ENCODE results near the gene SIGLEC14. TPM values are rescaled to one million over a fixed set of nuclear protein-coding genes. Genes with fewer than 3 reads are reported as not detected.
"Not testable (repeated sequence)": the region's sequence is repeated elsewhere in the genome, so short reads cannot be mapped to it uniquely, and the experiment has no call there.

SIGLEC14 gene
- total RNA-seq, 1 experiment from 2014 or later = not detected

- no peak for DNase-seq (ENCODE audit: low read depth, low spot score)
- in situ Hi-C loops (cut with HindIII; ENCODE audit: low pct_unique_long_range_greater_than_20kb, low sequenced_read_pairs) = no loop called here
Observed at GRCh38 chr19:51681286-51681941, 34.8 kb upstream of the SIGLEC14 start.

GRCh38 chr19:51680474-51680873 lies 33.8 kb upstream of the SIGLEC14 start:
- in situ Hi-C loops (cut with HindIII; ENCODE audit: low pct_unique_long_range_greater_than_20kb, low sequenced_read_pairs) = no loop called here
- no peak for DNase-seq (ENCODE audit: low read depth, low spot score)

DNA sequence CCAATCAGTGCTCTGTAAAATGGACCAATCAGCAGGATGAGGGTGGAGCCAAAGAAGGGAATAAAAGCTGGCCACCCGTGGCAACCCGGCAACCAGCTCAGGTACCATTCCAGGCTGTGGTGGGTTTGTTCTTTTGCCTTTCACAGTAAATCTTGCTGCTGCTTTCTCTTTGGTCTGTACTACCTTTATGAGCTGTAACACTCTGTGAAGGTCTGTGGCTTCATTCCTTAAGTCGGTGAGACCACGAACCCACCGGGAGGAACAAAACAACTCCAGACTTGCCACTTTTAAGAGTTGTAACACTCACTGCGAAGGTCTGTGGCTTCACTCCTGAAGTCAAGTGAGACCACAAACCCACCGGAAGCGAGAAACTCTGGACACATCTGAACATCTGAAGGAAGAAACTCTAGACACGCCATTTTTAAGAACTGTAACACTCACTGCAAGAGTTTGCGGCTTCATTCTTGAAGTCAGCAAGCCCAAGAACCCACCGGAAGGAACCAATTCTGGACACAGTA lies 30.0 kb upstream of the SIGLEC14 start:
- in situ Hi-C loops (cut with HindIII; ENCODE audit: low pct_unique_long_range_greater_than_20kb, low sequenced_read_pairs) = no loop called here
- DNase-seq (ENCODE audit: low read depth, low spot score) = no peak

- peak; percentile 43 for DNase-seq (ENCODE audit: low read depth, low spot score)
- in situ Hi-C loops (cut with HindIII; ENCODE audit: low pct_unique_long_range_greater_than_20kb, low sequenced_read_pairs) = not testable (repeated sequence)
Observed at GRCh38 chr19:51675911-51676565, 29.4 kb upstream of the SIGLEC14 start.

- no peak for DNase-seq (ENCODE audit: low read depth, low spot score)
- in situ Hi-C loops (cut with HindIII; ENCODE audit: low pct_unique_long_range_greater_than_20kb, low sequenced_read_pairs) = no loop called here
Observed at GRCh38 chr19:51668216-51668615, 21.6 kb upstream of the SIGLEC14 start.

- in situ Hi-C loops (cut with HindIII; ENCODE audit: low pct_unique_long_range_greater_than_20kb, low sequenced_read_pairs) = no loop called here
- no peak for DNase-seq (ENCODE audit: low read depth, low spot score)
Observed at GRCh38 chr19:51664997-51665396, 18.4 kb upstream of the SIGLEC14 start.

GRCh38 chr19:51664131-51664530 lies 17.5 kb upstream of the SIGLEC14 start:
- DNase-seq (ENCODE audit: low read depth, low spot score) = no peak
- in situ Hi-C loops (cut with HindIII; ENCODE audit: low pct_unique_long_range_greater_than_20kb, low sequenced_read_pairs) = no loop called here

DNA sequence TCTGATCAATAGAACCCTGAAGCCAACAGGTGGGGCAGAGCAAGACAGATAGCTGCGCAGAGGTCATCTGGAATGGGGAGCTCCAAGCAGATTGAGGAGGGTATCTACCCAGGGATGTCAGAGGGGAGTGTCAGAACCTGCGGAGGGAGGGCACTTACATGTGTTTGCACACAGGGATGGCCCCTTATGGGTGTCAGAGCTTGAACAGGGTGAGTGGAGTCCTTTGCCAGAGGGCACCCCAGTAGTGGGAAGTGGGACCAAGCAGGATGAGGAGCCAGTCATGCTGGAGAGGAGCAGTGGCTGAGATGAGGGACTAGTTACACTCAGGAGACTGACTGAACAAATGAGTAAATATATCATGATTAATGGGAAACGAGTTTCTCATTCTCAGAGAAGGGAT lies 17.0 kb upstream of the SIGLEC14 start:
- in situ Hi-C loops (cut with HindIII; ENCODE audit: low pct_unique_long_range_greater_than_20kb, low sequenced_read_pairs) = no loop called here
- no peak for DNase-seq (ENCODE audit: low read depth, low spot score)

DNA sequence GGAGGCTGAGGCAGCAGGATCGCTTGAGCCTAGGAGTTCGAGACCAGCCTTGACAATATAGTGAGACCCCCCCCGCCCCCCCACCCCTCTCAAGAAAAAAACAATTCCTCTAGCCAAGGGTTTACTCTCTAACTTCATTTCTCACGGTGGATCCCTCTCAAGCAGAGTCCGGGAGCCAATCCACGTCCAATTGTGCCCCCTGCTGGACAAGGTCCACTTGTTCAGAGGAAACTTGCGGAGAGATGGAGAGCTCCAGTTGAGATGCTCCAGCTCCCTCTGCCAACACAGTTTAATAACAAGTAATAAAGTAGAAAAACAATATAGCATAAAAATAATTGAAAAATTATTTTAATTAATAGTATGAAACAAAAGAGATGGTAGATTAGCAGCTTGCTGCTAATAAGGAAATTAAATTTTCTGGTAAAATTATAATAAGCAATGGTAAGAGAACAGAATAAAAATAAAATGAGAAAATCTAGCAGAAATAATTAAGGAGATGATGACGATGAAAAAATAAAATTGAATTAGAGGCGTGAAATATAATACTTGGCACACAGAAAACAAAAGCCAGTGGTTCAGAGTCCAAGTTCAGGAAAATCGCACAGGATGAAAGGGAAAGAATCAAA lies 14.5 kb upstream of the SIGLEC14 start:
- in situ Hi-C loops (cut with HindIII; ENCODE audit: low pct_unique_long_range_greater_than_20kb, low sequenced_read_pairs) = no loop called here
- DNase-seq (ENCODE audit: low read depth, low spot score) = peak; percentile 79

GRCh38 chr19:51654783-51655182 lies 8.2 kb upstream of the SIGLEC14 start:
- DNase-seq (ENCODE audit: low read depth, low spot score) = peak; percentile 6

GRCh38 chr19:51653162-51653561 lies 6.5 kb upstream of the SIGLEC14 start:
- in situ Hi-C loops (cut with HindIII; ENCODE audit: low pct_unique_long_range_greater_than_20kb, low sequenced_read_pairs) = no loop called here
- DNase-seq (ENCODE audit: low read depth, low spot score) = no peak

More at GRCh38 chr19:51654783-51655182, 8.2 kb upstream of the SIGLEC14 start:
- in situ Hi-C loops (cut with HindIII; ENCODE audit: low pct_unique_long_range_greater_than_20kb, low sequenced_read_pairs) = no loop called here

- in situ Hi-C loops (cut with HindIII; ENCODE audit: low pct_unique_long_range_greater_than_20kb, low sequenced_read_pairs) = no loop called here
- no peak for DNase-seq (ENCODE audit: low read depth, low spot score)
Observed at GRCh38 chr19:51652266-51652665, 5.6 kb upstream of the SIGLEC14 start.

GRCh38 chr19:51651216-51651846 lies 4.7 kb upstream of the SIGLEC14 start:
- in situ Hi-C loops (cut with HindIII; ENCODE audit: low pct_unique_long_range_greater_than_20kb, low sequenced_read_pairs) = no loop called here
- DNase-seq (ENCODE audit: low read depth, low spot score) = no peak

GRCh38 chr19:51647318-51647717 lies 693 bp upstream of the SIGLEC14 start:
- in situ Hi-C loops (cut with HindIII; ENCODE audit: low pct_unique_long_range_greater_than_20kb, low sequenced_read_pairs) = no loop called here

DNA sequence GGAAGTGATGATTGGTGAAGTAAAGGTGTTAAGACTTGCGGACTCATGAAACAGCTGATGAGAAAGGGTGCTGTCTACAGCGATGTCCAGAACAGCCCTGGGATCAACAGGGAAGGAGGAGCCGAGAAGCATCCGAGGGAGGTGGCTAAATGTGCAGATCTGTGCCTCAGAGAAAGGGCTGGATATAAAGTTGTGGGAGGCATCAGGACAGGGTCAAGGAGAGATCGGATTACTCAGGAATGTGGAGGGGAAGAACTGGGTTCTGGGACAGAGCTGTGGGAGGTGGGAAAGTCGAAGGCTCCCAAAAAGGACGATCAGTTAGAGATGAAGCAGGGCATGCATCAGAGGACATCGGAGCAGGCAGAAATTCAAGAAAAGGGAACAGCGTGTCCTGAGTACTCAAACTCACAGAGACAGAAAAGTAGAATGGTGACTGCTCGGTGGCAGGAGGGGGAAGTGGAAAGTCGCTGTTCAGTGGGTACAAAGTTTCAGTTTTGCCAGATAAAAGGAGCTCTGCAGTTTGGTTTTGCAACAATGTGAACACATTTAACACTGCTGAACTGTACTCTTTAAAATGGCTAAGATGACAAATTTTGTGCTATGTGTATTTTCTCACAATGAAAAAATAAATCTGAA lies 1.9 kb downstream of the SIGLEC14 start:
- in situ Hi-C loops (cut with HindIII; ENCODE audit: low pct_unique_long_range_greater_than_20kb, low sequenced_read_pairs) = no loop called here
- DNase-seq (ENCODE audit: low read depth, low spot score) = no peak

More at GRCh38 chr19:51647318-51647717, 693 bp upstream of the SIGLEC14 start:
- DNase-seq (ENCODE audit: low read depth, low spot score) = no peak

GRCh38 chr19:51641648-51642047 lies 5.0 kb downstream of the SIGLEC14 start:
- in situ Hi-C loops (cut with HindIII; ENCODE audit: low pct_unique_long_range_greater_than_20kb, low sequenced_read_pairs) = no loop called here
- no peak for DNase-seq (ENCODE audit: low read depth, low spot score)

DNA sequence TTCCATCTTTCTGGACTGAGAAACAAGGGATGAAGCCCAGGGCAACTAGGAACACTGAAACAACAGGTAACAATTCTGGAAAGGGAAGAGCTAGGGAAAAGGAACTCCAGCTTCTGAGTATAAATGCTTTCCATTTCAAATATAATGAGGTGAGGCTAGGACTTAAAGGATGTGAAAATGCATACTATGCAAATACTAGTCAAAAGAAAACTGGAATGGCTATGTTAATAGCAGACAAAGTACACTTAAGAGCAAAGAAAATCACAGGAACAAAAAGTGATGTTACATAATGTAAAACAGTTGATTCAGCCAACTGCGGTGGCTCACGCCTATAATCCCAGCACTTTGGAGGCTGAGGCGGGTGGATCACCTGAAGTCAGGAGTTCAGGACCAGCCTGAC lies 6.2 kb downstream of the SIGLEC14 start:
- in situ Hi-C loops (cut with HindIII; ENCODE audit: low pct_unique_long_range_greater_than_20kb, low sequenced_read_pairs) = no loop called here
- no peak for DNase-seq (ENCODE audit: low read depth, low spot score)

DNA sequence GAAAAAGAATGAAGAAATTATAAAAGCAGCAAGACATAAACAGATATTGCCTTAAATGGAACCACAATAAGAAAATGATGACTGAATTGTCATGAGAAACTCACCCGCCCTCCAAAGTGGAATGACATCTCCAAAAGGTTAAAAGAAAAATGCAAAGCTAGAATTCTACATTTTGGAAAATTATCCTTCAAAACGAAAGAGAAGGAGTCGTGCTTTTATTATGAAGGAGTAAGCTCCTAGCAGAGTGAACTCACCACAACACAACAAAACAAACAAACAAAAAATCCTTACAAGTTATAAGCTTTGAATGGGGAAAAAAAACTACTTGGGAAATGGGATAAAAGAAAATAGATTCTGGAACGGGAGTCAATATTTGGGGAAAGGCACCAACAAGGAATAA lies 6.7 kb downstream of the SIGLEC14 start:
- no peak for DNase-seq (ENCODE audit: low read depth, low spot score)
- in situ Hi-C loops (cut with HindIII; ENCODE audit: low pct_unique_long_range_greater_than_20kb, low sequenced_read_pairs) = no loop called here

Measured in SK-MEL-5 (cell line).